A549 (cell line): ENCODE measurements around the gene ASNSD1. TPM values are rescaled to one million over a fixed set of nuclear protein-coding genes. Genes with fewer than 3 reads are reported as not detected.

Source experiments
- ATAC-seq, 2 experiments: fragments of 200-7000 bp in 1 of 2; fragments of >200 bp in 1 of 2; cut with Nextera tagmentation in 1 of 2; cut with Tn5 transposase in 1 of 2; 3 replicates each; pipeline versions ENCODE4 v1.8.0 to v1.9.1; 2018 to 2020; ENCODE audit warnings: mild to moderate bottlenecking in 1 of 2, moderate library complexity in 1 of 2
- CTCF ChIA-PET: fragments of 300-600 bp; sonication (Branson Sonifier 250); formaldehyde crosslinking; extraction: SDS; loops from one replicate; lab custom pipeline; 2021; ENCODE audit warnings: antibody characterized with exemption, inconsistent platforms; lab: Yijun Ruan, JAX
- POLR2A ChIA-PET: fragments of 350-600 bp; formaldehyde crosslinking; extraction: SDS; loops from one replicate; lab custom pipeline; 2021; ENCODE audit warnings: antibody characterized with exemption, inconsistent platforms; lab: Yijun Ruan, JAX
- DNase-seq, 2 experiments: peaks; one replicate each; pipeline versions ENCODE4 v3.0.0 to v3.0.0-alpha.2; 2011 to 2016; ENCODE audit warnings: low read depth in 1 of 2, low spot score in 1 of 2
- FAIRE-seq: peaks from 2 replicates; lab custom pipeline; 2011; peaks lifted over from hg19 to GRCh38; lab: Jason Lieb, UNC
- H3K27ac ChIP-seq, 2 experiments: fragments of >200 bp; sonication (Bioruptor Twin); formaldehyde crosslinking; 3 replicates each; pipeline ENCODE4 v1.5.1; 2016 to 2017
- H3K4me1 ChIP-seq: fragments of >200 bp; sonication (Bioruptor Twin); formaldehyde crosslinking; 3 replicates; pipeline ENCODE4 v1.6.1; 2016
- H3K4me2 ChIP-seq: fragments of >200 bp; sonication (Bioruptor Twin); formaldehyde crosslinking; 3 replicates; pipeline ENCODE4 v1.6.1; 2016
- H3K4me3 ChIP-seq: fragments of >200 bp; sonication (Bioruptor Twin); formaldehyde crosslinking; 3 replicates; pipeline ENCODE4 v1.5.1; 2016
- H3K9me3 ChIP-seq: fragments of >200 bp; sonication (Bioruptor Twin); formaldehyde crosslinking; 3 replicates; pipeline ENCODE4 v1.6.1; 2016
- CBX8 ChIP-seq: fragments of 200-600 bp; sonication (generic); IDR thresholded peaks from 2 replicates; pipeline ENCODE4 v1.6.1; 2016
- CEBPB ChIP-seq, 2 experiments: fragments of >200 bp in 1 of 2; sonication (Bioruptor Twin) in 1 of 2; formaldehyde crosslinking in 1 of 2; IDR thresholded peaks; 2 replicates each; pipeline ENCODE4 v1.6.1; 2012 to 2016
- CHD2 ChIP-seq: fragments of 150-350 bp; IDR thresholded peaks from 2 replicates; pipeline ENCODE4 v1.6.1; 2014; ENCODE audit warnings: low read length; ENCODE audit not compliant: partially characterized antibody
- CHD4 ChIP-seq: fragments of 200-600 bp; sonication (generic); IDR thresholded peaks from 2 replicates; pipeline ENCODE4 v1.6.1; 2016; ENCODE audit warnings: antibody characterized with exemption, mild to moderate bottlenecking, borderline replicate concordance
- EHF ChIP-seq: fragments of 250-450 bp; sonication (Bioruptor Pico); IDR thresholded peaks from 2 replicates; pipeline ENCODE4 v1.5.0; 2020; ENCODE audit warnings: mild to moderate bottlenecking
- FOSB ChIP-seq: fragments of 250-450 bp; sonication (Bioruptor Pico); IDR thresholded peaks from 2 replicates; pipeline ENCODE4 v1.5.0; 2020; ENCODE audit warnings: mild to moderate bottlenecking, moderate library complexity
- FOSL2 ChIP-seq, 2 experiments: fragments of 450-650 bp in 1 of 2; fragments of >200 bp in 1 of 2; sonication (Bioruptor Twin) in 1 of 2; formaldehyde crosslinking; IDR thresholded peaks; 2 replicates each; pipeline versions ENCODE4 v1.5.0 to v1.6.1; 2016 to 2020; ENCODE audit warnings: mild to moderate bottlenecking in 1 of 2, moderate library complexity in 1 of 2
- GATA3 ChIP-seq: IDR thresholded peaks from 2 replicates; pipeline ENCODE4 v1.6.1; 2012; ENCODE audit warnings: borderline replicate concordance
- HDAC2 ChIP-seq: fragments of 200-600 bp; sonication (generic); IDR thresholded peaks from 2 replicates; pipeline ENCODE4 v1.6.1; 2016
- HOXA7 ChIP-seq: fragments of 250-450 bp; sonication (Bioruptor Pico); IDR thresholded peaks from 2 replicates; pipeline ENCODE4 v1.5.0; 2020; ENCODE audit warnings: mild to moderate bottlenecking, moderate library complexity
- HOXB13 ChIP-seq: fragments of 250-450 bp; sonication (Bioruptor Pico); IDR thresholded peaks from 2 replicates; pipeline ENCODE4 v1.5.0; 2020; ENCODE audit warnings: low read depth, mild to moderate bottlenecking, moderate library complexity
- JUNB ChIP-seq: fragments of >200 bp; sonication (Bioruptor Twin); formaldehyde crosslinking; IDR thresholded peaks from 2 replicates; pipeline ENCODE4 v1.6.1; 2016
- KDM1A ChIP-seq: fragments of 200-600 bp; sonication (generic); IDR thresholded peaks from 2 replicates; pipeline ENCODE4 v1.6.1; 2016; ENCODE audit warnings: low read depth, mild to moderate bottlenecking
- KDM5A ChIP-seq: fragments of 200-600 bp; sonication (generic); IDR thresholded peaks from 2 replicates; pipeline ENCODE4 v1.6.1; 2016; ENCODE audit warnings: antibody characterized with exemption, mild to moderate bottlenecking
- MAFK ChIP-seq: fragments of 450-650 bp; IDR thresholded peaks from 2 replicates; pipeline ENCODE4 v1.6.1; 2014; ENCODE audit not compliant: partially characterized antibody
- MAZ ChIP-seq: fragments of 150-350 bp; IDR thresholded peaks from 2 replicates; pipeline ENCODE4 v1.6.1; 2014; ENCODE audit warnings: antibody characterized with exemption, low read depth, low read length, borderline replicate concordance
- MYC ChIP-seq: IDR thresholded peaks from 2 replicates; pipeline ENCODE4 v1.6.1; 2012; ENCODE audit warnings: mild to moderate bottlenecking, inconsistent platforms, low read length, improper control_type of control experiment, borderline replicate concordance
- NPAS2 ChIP-seq: fragments of 250-450 bp; sonication (Bioruptor Pico); IDR thresholded peaks from 2 replicates; pipeline ENCODE4 v1.8.0; 2022; ENCODE audit warnings: mild to moderate bottlenecking, moderate library complexity, borderline replicate concordance
- NR3C1 ChIP-seq: fragments of >200 bp; sonication (Bioruptor Twin); formaldehyde crosslinking; IDR thresholded peaks from 3 replicates; pipeline ENCODE4 v1.6.1; 2017
- POLR2AphosphoS2 ChIP-seq: conservative IDR thresholded peaks from 2 replicates; pipeline ENCODE4 v1.6.1; 2012; ENCODE audit warnings: low read length, improper control_type of control experiment, inconsistent platforms
- RFX5 ChIP-seq: fragments of 450-650 bp; IDR thresholded peaks from 2 replicates; pipeline ENCODE4 v1.7.1; 2014; ENCODE audit warnings: antibody characterized with exemption, mild to moderate bottlenecking, moderate library complexity
- RNF2 ChIP-seq: fragments of 200-600 bp; sonication (generic); IDR thresholded peaks from 2 replicates; pipeline ENCODE4 v1.6.1; 2016; ENCODE audit warnings: low read depth, mild to moderate bottlenecking, antibody characterized with exemption, moderate library complexity, borderline replicate concordance
- SMC3 ChIP-seq: fragments of >200 bp; sonication (Bioruptor Twin); formaldehyde crosslinking; IDR thresholded peaks from 3 replicates; pipeline ENCODE4 v1.6.1; 2018; ENCODE audit warnings: inconsistent platforms
- TFCP2L1 ChIP-seq: fragments of 250-450 bp; sonication (Bioruptor Pico); IDR thresholded peaks from 2 replicates; pipeline ENCODE4 v1.5.0; 2021; ENCODE audit warnings: mild to moderate bottlenecking
- TP53 ChIP-seq: fragments of 250-450 bp; sonication (Bioruptor Pico); IDR thresholded peaks from 2 replicates; pipeline ENCODE4 v1.5.0; 2021; ENCODE audit warnings: mild to moderate bottlenecking, moderate library complexity
- ZC3H11A ChIP-seq: fragments of 450-650 bp; IDR thresholded peaks from 2 replicates; pipeline ENCODE4 v1.6.1; 2014; ENCODE audit warnings: antibody characterized with exemption, mild to moderate bottlenecking
- ZNF302 ChIP-seq: fragments of 250-450 bp; sonication (Bioruptor Pico); IDR thresholded peaks from 2 replicates; pipeline ENCODE4 v1.9.0; 2021; ENCODE audit warnings: inconsistent platforms, mild to moderate bottlenecking, moderate library complexity
- ZSCAN20 ChIP-seq: fragments of 250-450 bp; sonication (Bioruptor Pico); IDR thresholded peaks from 2 replicates; pipeline ENCODE4 v1.8.0; 2022; ENCODE audit warnings: mild to moderate bottlenecking, moderate library complexity
- WGBS: methylation state at CpG from one replicate; pipeline ENCODE4 v1.1.6; 2017; ENCODE audit errors: missing lambda C conversion rate; 5-methylcytosine and 5-hydroxymethylcytosine counted together
- polyA plus RNA-seq, 4 experiments: library from polyadenylated mRNA; depleted of rRNA in 3 of 4; stranded (reverse); fragments of >200 nt; fragmentation: RNase III in 1 of 4; extraction: RNeasy Plus Mini Kit Qiagen cat#74134 plus additional on column Dnase treatment in 1 of 4; gene quantifications; 2 replicates in 3 of 4; 3 replicates in 1 of 4; pipeline ENCODE4 v1.2.3, GENCODE V29; 2011 to 2017
- TF ChIP-seq, protein P1 (sequence below): IDR thresholded peaks from 2 replicates; pipeline ENCODE4 v1.6.1; 2012
- TF ChIP-seq, protein P2 (sequence below): fragments of 200-600 bp; sonication (generic); IDR thresholded peaks from 2 replicates; pipeline ENCODE4 v1.6.1; 2016; ENCODE audit warnings: antibody characterized with exemption, mild to moderate bottlenecking, moderate library complexity
- TF ChIP-seq, protein P3 (sequence below): IDR thresholded peaks from 2 replicates; pipeline ENCODE4 v1.6.1; 2012
- TF ChIP-seq, protein P4 (sequence below): IDR thresholded peaks from 2 replicates; pipeline ENCODE4 v1.6.1; 2012; ENCODE audit warnings: low read depth, borderline replicate concordance
- TF ChIP-seq, protein P5 (sequence below): fragments of >200 bp; sonication (Bioruptor Twin); formaldehyde crosslinking; IDR thresholded peaks from 3 replicates; pipeline ENCODE4 v1.5.1; 2016
- TF ChIP-seq, protein P6 (sequence below): fragments of 250-450 bp; sonication (Bioruptor Pico); IDR thresholded peaks from 2 replicates; pipeline ENCODE4 v1.5.0; 2020; ENCODE audit warnings: low read depth, mild to moderate bottlenecking, moderate library complexity

ASNSD1 gene
- polyA plus RNA-seq, 2 of the 4 experiments (the other 2 are of a cell fraction), result 45.9 to 69.0 TPM

DNA sequence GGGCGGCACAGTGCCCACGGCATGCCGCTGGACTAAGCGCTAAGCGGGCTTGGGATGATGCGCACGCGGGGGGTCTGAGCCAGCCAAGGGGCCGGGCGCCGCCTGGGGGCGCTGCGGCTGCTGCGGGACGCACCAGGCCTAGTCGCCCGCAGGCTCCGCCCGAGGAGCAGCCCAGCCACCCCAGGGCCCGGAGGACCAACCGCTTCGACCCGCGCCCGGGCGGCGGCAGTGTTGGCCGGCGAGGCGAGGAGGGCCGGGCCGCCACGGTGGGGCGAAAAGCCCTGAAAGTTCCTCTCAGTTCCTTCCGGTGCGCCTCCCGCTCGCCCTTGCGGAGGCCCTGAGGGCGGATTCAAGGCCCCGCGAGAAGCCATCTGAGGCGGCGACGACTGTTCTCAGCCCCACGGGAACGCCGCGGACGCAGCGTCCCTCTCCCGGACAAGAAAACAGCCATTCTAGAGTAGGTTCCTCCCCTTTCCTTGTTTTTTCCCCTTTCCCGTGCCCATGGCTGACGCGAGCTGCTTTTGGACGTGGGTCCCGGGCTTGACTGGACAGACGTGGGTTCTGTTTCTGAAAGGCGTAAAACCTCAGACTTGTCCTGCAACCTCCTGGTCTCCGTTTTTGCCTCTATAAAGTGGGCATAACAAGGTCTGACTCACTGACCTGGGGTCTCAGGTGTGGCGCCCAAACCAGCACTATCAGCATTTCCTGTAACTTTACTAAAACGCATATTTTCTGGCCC is 13.3 kb downstream of the ASNSD1 start, which contains the start of gene ANKAR:
Gene ANKAR, plus strand, starts transcription at position 297 of the 739 bp plus-strand sequence. CDS start 1,821 bp downstream, outside the sequence.
- FAIRE-seq (no peak), ATAC-seq (peak; percentile 99 to 100), DNase-seq (peak; percentile 73 to 92)
- POLR2A ChIA-PET, result interaction anchor here (1.1 to 1.5 kb wide), 3 partner anchors 10 to 94 kb away, joined by 3 to 5 read pairs (median 4); partner anchors contain the start of genes OSGEPL1 and SLC40A1
- CTCF ChIA-PET, result interaction anchor here (0.8 to 5.8 kb wide), 13 partner anchors 9 to 125 kb away, joined by 3 to 72 read pairs (median 5); partner anchors contain the start of genes ASNSD1, OSGEPL1 and SLC40A1
- H3K4me2 ChIP-seq, result peak within 1 kb of the TSS; percentile 79
- H3K27ac ChIP-seq, result peak within 1 kb of the TSS; percentile 82 to 92
- 1% methylated on average over 36 of the region's 62 CpGs for WGBS
- H3K4me3 ChIP-seq, result peak within 1 kb of the TSS; percentile 53
- peaks cover 10% of the 10 kb centered on the region for H3K9me3 ChIP-seq
- peaks cover 12% of the 10 kb centered on the region for H3K4me1 ChIP-seq
- TF ChIP-seq JUNB, result no peak
- TF ChIP-seq FOSB (CRISPR knock-in tag), result no peak
- TF ChIP-seq CHD4, result no peak
- peak; percentile 63 for TF ChIP-seq CHD2
- no peak for TF ChIP-seq HDAC2
- TF ChIP-seq TP53 (CRISPR knock-in tag), result 0 out of 2 replicates have a peak, but pooled peaks have one; percentile 21
- no peak for TF ChIP-seq FOSL2 (IDR thresholded peaks at IDR 0.05)
- peak; percentile 34 for TF ChIP-seq FOSL2 (CRISPR knock-in tag; IDR thresholded peaks at IDR 0.05)
- TF ChIP-seq, protein P1, sequence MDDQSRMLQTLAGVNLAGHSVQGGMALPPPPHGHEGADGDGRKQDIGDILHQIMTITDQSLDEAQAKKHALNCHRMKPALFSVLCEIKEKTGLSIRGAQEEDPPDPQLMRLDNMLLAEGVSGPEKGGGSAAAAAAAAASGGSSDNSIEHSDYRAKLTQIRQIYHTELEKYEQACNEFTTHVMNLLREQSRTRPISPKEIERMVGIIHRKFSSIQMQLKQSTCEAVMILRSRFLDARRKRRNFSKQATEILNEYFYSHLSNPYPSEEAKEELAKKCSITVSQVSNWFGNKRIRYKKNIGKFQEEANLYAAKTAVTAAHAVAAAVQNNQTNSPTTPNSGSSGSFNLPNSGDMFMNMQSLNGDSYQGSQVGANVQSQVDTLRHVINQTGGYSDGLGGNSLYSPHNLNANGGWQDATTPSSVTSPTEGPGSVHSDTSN, result no peak
- no peak for TF ChIP-seq ZSCAN20
- TF ChIP-seq TFCP2L1 (CRISPR knock-in tag), result no peak
- no peak for TF ChIP-seq KDM1A
- TF ChIP-seq RNF2, result no peak
- TF ChIP-seq NR3C1, result no peak
- TF ChIP-seq EHF (CRISPR knock-in tag), result no peak
- no peak for TF ChIP-seq CEBPB (IDR thresholded peaks at IDR 0.05)
- no peak for TF ChIP-seq RFX5
- TF ChIP-seq, protein P2, sequence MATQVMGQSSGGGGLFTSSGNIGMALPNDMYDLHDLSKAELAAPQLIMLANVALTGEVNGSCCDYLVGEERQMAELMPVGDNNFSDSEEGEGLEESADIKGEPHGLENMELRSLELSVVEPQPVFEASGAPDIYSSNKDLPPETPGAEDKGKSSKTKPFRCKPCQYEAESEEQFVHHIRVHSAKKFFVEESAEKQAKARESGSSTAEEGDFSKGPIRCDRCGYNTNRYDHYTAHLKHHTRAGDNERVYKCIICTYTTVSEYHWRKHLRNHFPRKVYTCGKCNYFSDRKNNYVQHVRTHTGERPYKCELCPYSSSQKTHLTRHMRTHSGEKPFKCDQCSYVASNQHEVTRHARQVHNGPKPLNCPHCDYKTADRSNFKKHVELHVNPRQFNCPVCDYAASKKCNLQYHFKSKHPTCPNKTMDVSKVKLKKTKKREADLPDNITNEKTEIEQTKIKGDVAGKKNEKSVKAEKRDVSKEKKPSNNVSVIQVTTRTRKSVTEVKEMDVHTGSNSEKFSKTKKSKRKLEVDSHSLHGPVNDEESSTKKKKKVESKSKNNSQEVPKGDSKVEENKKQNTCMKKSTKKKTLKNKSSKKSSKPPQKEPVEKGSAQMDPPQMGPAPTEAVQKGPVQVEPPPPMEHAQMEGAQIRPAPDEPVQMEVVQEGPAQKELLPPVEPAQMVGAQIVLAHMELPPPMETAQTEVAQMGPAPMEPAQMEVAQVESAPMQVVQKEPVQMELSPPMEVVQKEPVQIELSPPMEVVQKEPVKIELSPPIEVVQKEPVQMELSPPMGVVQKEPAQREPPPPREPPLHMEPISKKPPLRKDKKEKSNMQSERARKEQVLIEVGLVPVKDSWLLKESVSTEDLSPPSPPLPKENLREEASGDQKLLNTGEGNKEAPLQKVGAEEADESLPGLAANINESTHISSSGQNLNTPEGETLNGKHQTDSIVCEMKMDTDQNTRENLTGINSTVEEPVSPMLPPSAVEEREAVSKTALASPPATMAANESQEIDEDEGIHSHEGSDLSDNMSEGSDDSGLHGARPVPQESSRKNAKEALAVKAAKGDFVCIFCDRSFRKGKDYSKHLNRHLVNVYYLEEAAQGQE, result peak; percentile 61; the same call in 1 of the 2 replicates
- no peak for TF ChIP-seq KDM5A
- TF ChIP-seq ZNF302 (CRISPR knock-in tag), result no peak
- TF ChIP-seq, protein P3, sequence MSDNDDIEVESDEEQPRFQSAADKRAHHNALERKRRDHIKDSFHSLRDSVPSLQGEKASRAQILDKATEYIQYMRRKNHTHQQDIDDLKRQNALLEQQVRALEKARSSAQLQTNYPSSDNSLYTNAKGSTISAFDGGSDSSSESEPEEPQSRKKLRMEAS, result peak; percentile 83
- no peak for TF ChIP-seq HOXB13 (CRISPR knock-in tag)
- peak; percentile 80 for TF ChIP-seq SMC3
- TF ChIP-seq, protein P4, sequence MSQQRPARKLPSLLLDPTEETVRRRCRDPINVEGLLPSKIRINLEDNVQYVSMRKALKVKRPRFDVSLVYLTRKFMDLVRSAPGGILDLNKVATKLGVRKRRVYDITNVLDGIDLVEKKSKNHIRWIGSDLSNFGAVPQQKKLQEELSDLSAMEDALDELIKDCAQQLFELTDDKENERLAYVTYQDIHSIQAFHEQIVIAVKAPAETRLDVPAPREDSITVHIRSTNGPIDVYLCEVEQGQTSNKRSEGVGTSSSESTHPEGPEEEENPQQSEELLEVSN, result peak; percentile 79
- TF ChIP-seq, protein P5, sequence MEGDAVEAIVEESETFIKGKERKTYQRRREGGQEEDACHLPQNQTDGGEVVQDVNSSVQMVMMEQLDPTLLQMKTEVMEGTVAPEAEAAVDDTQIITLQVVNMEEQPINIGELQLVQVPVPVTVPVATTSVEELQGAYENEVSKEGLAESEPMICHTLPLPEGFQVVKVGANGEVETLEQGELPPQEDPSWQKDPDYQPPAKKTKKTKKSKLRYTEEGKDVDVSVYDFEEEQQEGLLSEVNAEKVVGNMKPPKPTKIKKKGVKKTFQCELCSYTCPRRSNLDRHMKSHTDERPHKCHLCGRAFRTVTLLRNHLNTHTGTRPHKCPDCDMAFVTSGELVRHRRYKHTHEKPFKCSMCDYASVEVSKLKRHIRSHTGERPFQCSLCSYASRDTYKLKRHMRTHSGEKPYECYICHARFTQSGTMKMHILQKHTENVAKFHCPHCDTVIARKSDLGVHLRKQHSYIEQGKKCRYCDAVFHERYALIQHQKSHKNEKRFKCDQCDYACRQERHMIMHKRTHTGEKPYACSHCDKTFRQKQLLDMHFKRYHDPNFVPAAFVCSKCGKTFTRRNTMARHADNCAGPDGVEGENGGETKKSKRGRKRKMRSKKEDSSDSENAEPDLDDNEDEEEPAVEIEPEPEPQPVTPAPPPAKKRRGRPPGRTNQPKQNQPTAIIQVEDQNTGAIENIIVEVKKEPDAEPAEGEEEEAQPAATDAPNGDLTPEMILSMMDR, result peak; percentile 95
- peak; percentile 48; the same call in 1 of the 2 replicates for TF ChIP-seq MYC
- no peak for TF ChIP-seq POLR2AphosphoS2
- TF ChIP-seq CBX8, result no peak
- TF ChIP-seq NPAS2 (CRISPR knock-in tag), result no peak
- no peak for TF ChIP-seq ZC3H11A
- TF ChIP-seq HOXA7 (CRISPR knock-in tag), result no peak
- TF ChIP-seq, protein P6, sequence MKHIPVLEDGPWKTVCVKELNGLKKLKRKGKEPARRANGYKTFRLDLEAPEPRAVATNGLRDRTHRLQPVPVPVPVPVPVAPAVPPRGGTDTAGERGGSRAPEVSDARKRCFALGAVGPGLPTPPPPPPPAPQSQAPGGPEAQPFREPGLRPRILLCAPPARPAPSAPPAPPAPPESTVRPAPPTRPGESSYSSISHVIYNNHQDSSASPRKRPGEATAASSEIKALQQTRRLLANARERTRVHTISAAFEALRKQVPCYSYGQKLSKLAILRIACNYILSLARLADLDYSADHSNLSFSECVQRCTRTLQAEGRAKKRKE (CRISPR knock-in tag), result no peak
- no peak for TF ChIP-seq GATA3
- no peak for TF ChIP-seq MAZ
- peak; percentile 66 for TF ChIP-seq MAFK
